GM19239 (cell line): ENCODE results near the gene CNOT6L.

Source experiments
- DNase-seq: peaks from one replicate; pipeline ENCODE4 v3.0.0; 2011; ENCODE audit warnings: low spot score; ENCODE audit not compliant: insufficient read length
- FAIRE-seq: peaks from 2 replicates; lab custom pipeline; 2011; peaks lifted over from hg19 to GRCh38; lab: Jason Lieb, UNC

CNOT6L gene

GRCh38 chr4:77715414-77716290 is 103.5 kb downstream of the CNOT6L start:
- no peak for FAIRE-seq
- no peak for DNase-seq

- FAIRE-seq, result no peak
- DNase-seq, result no peak
These were observed 104.7 kb downstream of the CNOT6L start for GRCh38 chr4:77714514-77714913.

- DNase-seq (no peak), FAIRE-seq (no peak)
These were observed 105.3 kb downstream of the CNOT6L start for GRCh38 chr4:77713884-77714283.

- FAIRE-seq, result no peak
- no peak for DNase-seq
These were observed 106.5 kb downstream of the CNOT6L start for GRCh38 chr4:77712675-77713074.

- DNase-seq, result no peak
- no peak for FAIRE-seq
These were observed 107.7 kb downstream of the CNOT6L start for GRCh38 chr4:77711469-77711868.

- no peak for DNase-seq
- FAIRE-seq, result no peak
These were observed 108.5 kb downstream of the CNOT6L start for GRCh38 chr4:77710684-77711083.

GRCh38 chr4:77710059-77710458 is 109.1 kb downstream of the CNOT6L start:
- no peak for FAIRE-seq
- no peak for DNase-seq

GRCh38 chr4:77706717-77707116 is 112.5 kb downstream of the CNOT6L start:
- DNase-seq (no peak), FAIRE-seq (no peak)

GRCh38 chr4:77703666-77704065 is 115.5 kb downstream of the CNOT6L start:
- DNase-seq (no peak), FAIRE-seq (no peak)

GRCh38 chr4:77701121-77701520 is 118.0 kb downstream of the CNOT6L start:
- DNase-seq (no peak), FAIRE-seq (no peak)

- no peak for DNase-seq
- FAIRE-seq, result no peak
These were observed 119.4 kb downstream of the CNOT6L start for GRCh38 chr4:77699731-77700210.

GRCh38 chr4:77697860-77698590 is 121.1 kb downstream of the CNOT6L start:
- FAIRE-seq, result no peak
- no peak for DNase-seq

- no peak for FAIRE-seq
These were observed 123.4 kb downstream of the CNOT6L start for GRCh38 chr4:77695774-77696173.

GRCh38 chr4:77692847-77693432 is 126.2 kb downstream of the CNOT6L start:
- DNase-seq, result no peak
- no peak for FAIRE-seq

More at GRCh38 chr4:77695774-77696173, 123.4 kb downstream of the CNOT6L start:
- no peak for DNase-seq

- no peak for FAIRE-seq
These were observed 137.4 kb downstream of the CNOT6L start for GRCh38 chr4:77681792-77682191.

GRCh38 chr4:77676842-77677241 is 142.3 kb downstream of the CNOT6L start:
- DNase-seq, result no peak
- FAIRE-seq, result no peak

More at GRCh38 chr4:77681792-77682191, 137.4 kb downstream of the CNOT6L start:
- no peak for DNase-seq

GRCh38 chr4:77671051-77671450 is 148.1 kb downstream of the CNOT6L start:
- no peak for FAIRE-seq
- no peak for DNase-seq

GRCh38 chr4:77669946-77670590 is 149.1 kb downstream of the CNOT6L start:
- no peak for FAIRE-seq
- no peak for DNase-seq

GRCh38 chr4:77665381-77666069 is 153.6 kb downstream of the CNOT6L start:
- no peak for DNase-seq
- no peak for FAIRE-seq
